Panc1 (cell line): Measurements from ENCODE around the gene IL1A.

Experiments used
- CTCF ChIP-seq: fragments of 450-650 bp; IDR thresholded peaks from 2 replicates; pipeline ENCODE4 v1.5.1; 2017; ENCODE audit warnings: mild to moderate bottlenecking
- SIN3A ChIP-seq: IDR thresholded peaks from 2 replicates; pipeline ENCODE4 v1.6.1; 2012; ENCODE audit warnings: low read depth, mild to moderate bottlenecking, low read length, moderate library complexity, borderline replicate concordance; ENCODE audit not compliant: insufficient read depth

GRCh38 chr2:112782234-112782799, 2.0 kb downstream of the IL1A start:
- TF ChIP-seq CTCF (no peak), SIN3A (no peak)
